Measurements from ENCODE around the gene KIF11. TPM values are rescaled to one million over a fixed set of nuclear protein-coding genes. Genes with fewer than 3 reads are reported as not detected.

The KIF11 gene
- total RNA-seq, 1 experiment from 2014 or later = 27.3 TPM

DNA sequence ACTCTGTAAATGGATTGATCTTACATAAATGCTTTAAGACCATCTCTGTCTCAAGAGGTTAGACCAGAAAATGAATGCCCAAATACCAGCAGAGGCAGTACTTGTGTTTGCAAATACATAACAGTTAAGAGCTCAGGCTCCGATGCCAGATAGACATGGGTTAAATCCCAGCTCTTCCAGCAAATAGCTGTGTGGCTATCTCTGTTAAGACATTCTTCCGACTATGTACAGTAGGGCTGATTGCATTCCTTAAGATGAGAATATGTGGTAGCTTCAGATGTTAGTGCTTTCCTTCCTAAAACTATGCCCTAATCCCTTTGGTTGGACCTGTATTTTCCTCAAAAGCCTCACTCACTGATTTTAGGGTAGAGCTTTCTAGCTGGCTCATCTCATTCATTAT, 21.3 kb upstream of the KIF11 start:
- DNase-seq (ENCODE audit: unreplicated experiment) = no peak
- no peak overlapping the region for H3K27ac Mint-ChIP-seq (ENCODE audit: low read depth, unreplicated experiment)
- peaks cover 42% of the 10 kb centered on the region for H3K4me1 Mint-ChIP-seq (ENCODE audit: insufficient read depth, unreplicated experiment)
- peaks cover 16% of the 10 kb centered on the region for H3K36me3 Mint-ChIP-seq (ENCODE audit: insufficient read depth, unreplicated experiment)
- peak overlapping the region; percentile 76 for H3K4me3 Mint-ChIP-seq (ENCODE audit: unreplicated experiment)
- CTCF ChIA-PET = interaction anchor here (0.5 to 6.9 kb wide), 7 partner anchors 19 to 556 kb away, joined by 3 to 93 read pairs (median 4); no protein-coding TSS in a partner anchor
- POLR2A ChIA-PET = interaction anchor here (1.7 to 10.2 kb wide), 7 partner anchors 9 to 53 kb away, joined by 4 to 157 read pairs (median 12); partner anchors contain the start of gene KIF11
- intact Hi-C loops (cut with micrococcal nuclease) = no loop called here
- no peaks in the 10 kb centered on the region for H3K27me3 Mint-ChIP-seq (ENCODE audit: insufficient read depth, unreplicated experiment)
- BruUV-seq (replicated peaks) = no TSS peak
- no peaks in the 10 kb centered on the region for H3K9me3 Mint-ChIP-seq (ENCODE audit: unreplicated experiment)
- TF ChIP-seq, protein P1, sequence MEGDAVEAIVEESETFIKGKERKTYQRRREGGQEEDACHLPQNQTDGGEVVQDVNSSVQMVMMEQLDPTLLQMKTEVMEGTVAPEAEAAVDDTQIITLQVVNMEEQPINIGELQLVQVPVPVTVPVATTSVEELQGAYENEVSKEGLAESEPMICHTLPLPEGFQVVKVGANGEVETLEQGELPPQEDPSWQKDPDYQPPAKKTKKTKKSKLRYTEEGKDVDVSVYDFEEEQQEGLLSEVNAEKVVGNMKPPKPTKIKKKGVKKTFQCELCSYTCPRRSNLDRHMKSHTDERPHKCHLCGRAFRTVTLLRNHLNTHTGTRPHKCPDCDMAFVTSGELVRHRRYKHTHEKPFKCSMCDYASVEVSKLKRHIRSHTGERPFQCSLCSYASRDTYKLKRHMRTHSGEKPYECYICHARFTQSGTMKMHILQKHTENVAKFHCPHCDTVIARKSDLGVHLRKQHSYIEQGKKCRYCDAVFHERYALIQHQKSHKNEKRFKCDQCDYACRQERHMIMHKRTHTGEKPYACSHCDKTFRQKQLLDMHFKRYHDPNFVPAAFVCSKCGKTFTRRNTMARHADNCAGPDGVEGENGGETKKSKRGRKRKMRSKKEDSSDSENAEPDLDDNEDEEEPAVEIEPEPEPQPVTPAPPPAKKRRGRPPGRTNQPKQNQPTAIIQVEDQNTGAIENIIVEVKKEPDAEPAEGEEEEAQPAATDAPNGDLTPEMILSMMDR (IDR thresholded peaks at IDR 0.05; ENCODE audit: unreplicated experiment) = no peak

DNA sequence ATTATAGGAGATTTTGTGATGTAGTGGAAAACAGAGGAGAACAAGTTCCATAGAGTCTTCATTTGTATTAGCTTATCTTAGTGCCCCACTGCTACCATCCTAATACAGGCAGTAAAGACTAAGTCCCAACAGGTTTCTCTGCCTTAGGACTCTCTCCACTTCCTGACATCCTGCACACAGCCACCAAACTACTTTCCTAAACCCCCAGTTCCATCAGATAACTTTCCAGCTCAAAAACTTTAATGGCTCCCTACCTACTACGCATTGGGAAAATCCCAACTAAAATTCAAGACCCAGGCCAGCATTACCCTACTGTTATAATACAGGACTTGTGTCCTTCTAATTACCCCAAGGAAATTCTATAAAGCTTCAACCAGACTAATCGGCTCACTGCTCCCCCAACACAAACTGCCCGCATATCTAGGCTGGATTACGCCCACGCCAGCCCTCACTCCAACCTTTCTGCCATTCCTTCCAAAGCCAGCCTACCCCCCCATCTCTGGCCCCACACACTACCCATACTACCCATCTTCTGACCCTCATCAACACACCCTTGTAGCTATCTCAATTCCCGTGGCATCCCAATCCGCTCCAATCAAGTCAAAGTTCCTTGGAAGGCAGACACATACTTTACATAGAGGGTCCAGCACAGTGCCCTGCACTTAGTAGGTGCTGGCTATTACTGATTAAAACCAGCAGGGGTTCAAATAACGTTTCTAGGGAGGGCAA, 20.4 kb upstream of the KIF11 start:
- H3K27me3 Mint-ChIP-seq (ENCODE audit: insufficient read depth, unreplicated experiment) = no peaks in the 10 kb centered on the region
- ChIA-PET POLR2A (interaction anchor here (0.5 to 10.2 kb wide), 13 partner anchors 9 to 282 kb away, joined by 3 to 157 read pairs (median 5); partner anchors contain the start of genes CPEB3, KIF11 and MARCHF5), CTCF (interaction anchor here (0.5 to 6.9 kb wide), 16 partner anchors 10 to 338 kb away, joined by 3 to 93 read pairs (median 4); no protein-coding TSS in a partner anchor)
- DNase-seq (ENCODE audit: unreplicated experiment) = no peak
- TF ChIP-seq, protein P1 (IDR thresholded peaks at IDR 0.05; ENCODE audit: unreplicated experiment) = no peak
- H3K9me3 Mint-ChIP-seq (ENCODE audit: unreplicated experiment) = no peaks in the 10 kb centered on the region
- no TSS peak for BruUV-seq (replicated peaks)
- peaks cover 36% of the 10 kb centered on the region for H3K4me1 Mint-ChIP-seq (ENCODE audit: insufficient read depth, unreplicated experiment)
- peak overlapping the region; percentile 65 for H3K27ac Mint-ChIP-seq (ENCODE audit: low read depth, unreplicated experiment)
- H3K4me3 Mint-ChIP-seq (ENCODE audit: unreplicated experiment) = peak overlapping the region; percentile 76
- H3K36me3 Mint-ChIP-seq (ENCODE audit: insufficient read depth, unreplicated experiment) = peaks cover 16% of the 10 kb centered on the region
- intact Hi-C loops (cut with micrococcal nuclease) = no loop called here

DNA sequence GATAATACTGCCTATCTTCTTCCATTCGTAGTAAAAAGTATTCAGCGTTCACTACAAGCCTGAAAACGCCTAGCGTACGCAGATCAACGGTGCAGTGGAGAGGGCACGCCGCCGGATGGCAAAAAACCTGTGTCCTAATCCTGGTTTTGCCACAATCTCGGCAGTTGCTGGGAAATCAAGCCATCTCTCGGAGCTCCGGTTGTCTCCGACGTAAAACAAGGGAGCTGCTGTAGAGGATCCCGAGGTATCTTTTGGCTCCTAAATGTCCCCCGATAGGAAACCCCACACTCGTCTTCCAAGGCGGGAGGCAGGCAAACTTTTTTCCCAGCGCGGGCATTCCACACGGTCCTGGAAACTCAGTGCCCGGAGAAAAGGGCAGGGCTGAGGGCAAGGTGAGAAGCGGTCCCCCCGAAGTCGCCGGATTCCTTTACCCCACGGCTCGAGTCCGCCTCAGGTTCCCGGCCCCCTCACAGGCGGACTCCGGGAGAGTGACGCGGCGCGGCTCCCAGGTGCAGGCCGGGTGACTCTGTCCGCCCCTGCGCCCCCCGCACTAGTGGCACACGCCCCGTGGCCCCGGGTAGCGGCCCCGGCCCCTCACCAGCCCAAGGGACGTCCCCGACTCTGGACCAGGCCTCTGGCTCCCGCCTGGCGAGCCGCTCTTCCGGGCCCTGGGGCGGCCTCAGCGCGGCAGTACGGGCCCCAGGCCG, 19.7 kb upstream of the KIF11 start:
- intact Hi-C loops (cut with micrococcal nuclease) = no loop called here
- H3K27ac Mint-ChIP-seq (ENCODE audit: low read depth, unreplicated experiment) = peak overlapping the region; percentile 65
- H3K4me3 Mint-ChIP-seq (ENCODE audit: unreplicated experiment) = peak overlapping the region; percentile 76
- BruUV-seq (replicated peaks) = TSS peak; percentile 52
- peaks cover 16% of the 10 kb centered on the region for H3K36me3 Mint-ChIP-seq (ENCODE audit: insufficient read depth, unreplicated experiment)
- TF ChIP-seq, protein P1 (IDR thresholded peaks at IDR 0.05; ENCODE audit: unreplicated experiment) = peak; percentile 14
- ChIA-PET POLR2A (interaction anchor here (0.6 to 10.2 kb wide), 18 partner anchors 8 to 760 kb away, joined by 3 to 157 read pairs (median 6); partner anchors contain the start of genes CPEB3, KIF11 and MARCHF5), CTCF (interaction anchor here (0.5 to 6.9 kb wide), 14 partner anchors 10 to 303 kb away, joined by 3 to 93 read pairs (median 4); no protein-coding TSS in a partner anchor)
- peak; percentile 55 for DNase-seq (ENCODE audit: unreplicated experiment)
- no peaks in the 10 kb centered on the region for H3K9me3 Mint-ChIP-seq (ENCODE audit: unreplicated experiment)
- H3K27me3 Mint-ChIP-seq (ENCODE audit: insufficient read depth, unreplicated experiment) = no peaks in the 10 kb centered on the region
- peaks cover 29% of the 10 kb centered on the region for H3K4me1 Mint-ChIP-seq (ENCODE audit: insufficient read depth, unreplicated experiment)
